Measurements from ENCODE around the gene TCF4.

Gene TCF4

GRCh38 chr18:55534996-55535395 is 53.0 kb downstream of the TCF4 start:
- DNase-seq (ENCODE audit: low read depth) = no peak
- no peak for TF ChIP-seq CTCF (IDR thresholded peaks at IDR 0.05; ENCODE audit: control insufficient read depth, extremely low read depth, insufficient read depth)
- H3K4me3 ChIP-seq (ENCODE audit: low read depth, low read length) = no peak overlapping the region

DNA sequence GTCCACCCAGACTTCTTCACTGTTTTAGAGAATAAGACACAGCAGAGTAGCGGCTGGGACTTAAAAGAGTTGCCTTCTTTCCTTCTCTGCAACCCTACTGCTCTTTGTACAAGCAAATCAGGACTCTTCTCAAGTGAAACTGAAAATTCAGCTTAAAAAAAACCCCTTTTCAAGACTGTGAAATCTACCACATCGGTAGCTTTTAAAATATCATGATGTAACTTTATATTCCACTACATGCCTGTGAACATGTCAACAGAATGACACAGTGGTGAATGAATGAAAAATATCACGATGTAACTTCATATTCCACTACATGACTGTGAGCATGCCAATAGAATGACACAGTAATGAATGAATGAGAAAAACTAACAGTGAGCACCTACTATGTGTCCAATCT is 53.4 kb downstream of the TCF4 start:
- DNase-seq (ENCODE audit: low read depth) = no peak
- no peak overlapping the region for H3K4me3 ChIP-seq (ENCODE audit: low read depth, low read length)
- no peak for TF ChIP-seq CTCF (IDR thresholded peaks at IDR 0.05; ENCODE audit: control insufficient read depth, extremely low read depth, insufficient read depth)

DNA sequence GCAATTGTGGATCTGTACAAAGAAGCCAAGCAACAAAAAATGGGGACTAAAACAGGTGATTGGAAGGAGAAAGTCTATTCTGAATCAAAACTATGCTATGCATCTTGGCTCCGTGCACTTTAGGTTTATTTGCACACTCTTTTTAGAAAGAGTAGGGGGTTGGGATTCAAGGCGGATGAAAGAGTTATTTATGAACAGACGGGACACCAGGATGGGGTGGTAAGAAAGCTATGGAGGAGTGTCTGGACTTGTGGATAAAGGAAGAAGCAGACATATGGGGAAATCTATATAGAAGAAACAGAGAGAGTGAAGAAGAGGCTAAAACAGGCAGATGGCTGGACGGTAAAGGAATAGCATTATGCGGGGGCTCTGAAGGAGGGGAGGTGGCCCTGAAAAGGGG is 57.8 kb downstream of the TCF4 start:
- DNase-seq (ENCODE audit: low read depth) = no peak
- no peak overlapping the region for H3K4me3 ChIP-seq (ENCODE audit: low read depth, low read length)
- no peak for TF ChIP-seq CTCF (IDR thresholded peaks at IDR 0.05; ENCODE audit: control insufficient read depth, extremely low read depth, insufficient read depth)

DNA sequence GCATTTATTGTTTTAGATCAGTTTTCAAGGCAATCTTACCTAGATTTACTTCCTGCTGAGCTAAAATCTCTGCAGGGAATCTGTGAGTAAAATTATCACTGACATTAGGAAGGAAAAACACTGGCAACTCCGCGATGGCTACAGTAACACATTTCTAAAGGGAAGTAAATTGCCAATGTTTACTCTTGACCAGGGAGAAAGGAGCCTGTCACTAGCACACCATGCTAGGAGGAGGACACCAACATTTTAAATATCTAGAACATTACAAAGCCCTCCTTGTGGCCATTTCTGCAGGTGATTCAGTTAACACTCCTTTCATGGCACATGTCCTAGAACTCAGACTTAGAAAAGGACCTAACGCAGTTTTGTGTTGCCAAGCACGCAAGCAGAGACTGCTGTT is 58.4 kb downstream of the TCF4 start:
- no peak for TF ChIP-seq CTCF (IDR thresholded peaks at IDR 0.05; ENCODE audit: control insufficient read depth, extremely low read depth, insufficient read depth)
- no peak for DNase-seq (ENCODE audit: low read depth)
- no peak overlapping the region for H3K4me3 ChIP-seq (ENCODE audit: low read depth, low read length)

- TF ChIP-seq CTCF (IDR thresholded peaks at IDR 0.05; ENCODE audit: control insufficient read depth, extremely low read depth, insufficient read depth) = no peak
- no peak overlapping the region for H3K4me3 ChIP-seq (ENCODE audit: low read depth, low read length)
- DNase-seq (ENCODE audit: low read depth) = no peak
Measured at GRCh38 chr18:55525845-55526244, 62.1 kb downstream of the TCF4 start.

DNA sequence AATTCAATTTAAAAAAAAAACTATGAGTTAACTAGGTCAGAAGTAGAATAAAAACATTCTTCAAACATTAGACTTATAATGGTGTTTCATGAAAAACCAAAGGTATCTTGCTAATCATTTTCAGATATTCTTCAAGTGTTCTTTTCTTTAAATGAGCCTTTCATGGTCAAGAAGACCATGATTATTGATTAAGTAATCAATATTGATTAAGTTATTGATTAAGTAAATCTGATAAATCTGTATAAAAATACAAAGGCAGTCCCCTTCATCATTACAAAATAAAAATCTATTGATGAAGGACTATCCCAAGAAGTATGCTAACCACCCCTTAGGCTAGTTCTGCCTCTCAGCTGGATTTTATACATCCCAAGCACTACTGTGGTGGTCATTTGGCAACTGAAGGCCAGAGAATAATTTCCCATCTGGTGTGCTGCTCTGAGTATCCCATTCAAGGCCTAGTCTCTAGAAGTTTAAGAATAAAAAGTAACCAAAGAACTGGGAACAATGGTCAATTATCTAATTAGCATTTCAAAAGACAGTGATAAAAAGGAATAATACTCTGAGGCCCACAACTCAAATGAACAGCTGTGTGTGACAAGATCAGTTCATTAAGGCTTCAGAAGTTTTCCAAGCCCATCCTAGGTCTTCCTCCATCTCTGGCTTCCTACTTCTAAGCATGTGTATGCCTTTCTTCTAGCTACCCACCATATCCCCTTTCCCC is 63.5 kb downstream of the TCF4 start:
- no peak overlapping the region for H3K4me3 ChIP-seq (ENCODE audit: low read depth, low read length)
- no peak for TF ChIP-seq CTCF (IDR thresholded peaks at IDR 0.05; ENCODE audit: control insufficient read depth, extremely low read depth, insufficient read depth)
- no peak for DNase-seq (ENCODE audit: low read depth)

GRCh38 chr18:55523001-55523400 is 65.0 kb downstream of the TCF4 start:
- no peak for TF ChIP-seq CTCF (IDR thresholded peaks at IDR 0.05; ENCODE audit: control insufficient read depth, extremely low read depth, insufficient read depth)
- no peak for DNase-seq (ENCODE audit: low read depth)

More at GRCh38 chr18:55523001-55523400, 65.0 kb downstream of the TCF4 start:
- no peak overlapping the region for H3K4me3 ChIP-seq (ENCODE audit: low read depth, low read length)
